ENCODE data around the gene RABGAP1L. TPM values are rescaled to one million over a fixed set of nuclear protein-coding genes. Genes with fewer than 3 reads are reported as not detected.
"Not testable (repeated sequence)": the region's sequence is repeated elsewhere in the genome, so short reads cannot be mapped to it uniquely, and the experiment has no call there.

RABGAP1L gene
- polyA plus RNA-seq, 3 donors = 23.9 to 38.1 (median 27.8) TPM

GRCh38 chr1:174800216-174800851 lies 641.0 kb downstream of the RABGAP1L start:
- DNase-seq = peak; percentile 2

- no peak for DNase-seq
Measured at GRCh38 chr1:174800876-174801275, 641.6 kb downstream of the RABGAP1L start.

GRCh38 chr1:174809755-174810280 lies 650.5 kb downstream of the RABGAP1L start:
- no peak for DNase-seq

GRCh38 chr1:174812016-174812415 lies 652.7 kb downstream of the RABGAP1L start:
- DNase-seq = no peak

GRCh38 chr1:174812656-174813055 lies 653.3 kb downstream of the RABGAP1L start:
- no peak for DNase-seq

GRCh38 chr1:174815036-174815435 lies 655.7 kb downstream of the RABGAP1L start:
- no peak for DNase-seq

GRCh38 chr1:174815474-174815908 lies 656.2 kb downstream of the RABGAP1L start:
- DNase-seq = no peak

- DNase-seq = not testable (repeated sequence)
Measured at GRCh38 chr1:174816621-174817020, 657.3 kb downstream of the RABGAP1L start.

GRCh38 chr1:174818014-174818616 lies 658.8 kb downstream of the RABGAP1L start:
- DNase-seq = no peak

GRCh38 chr1:174818951-174819350 lies 659.6 kb downstream of the RABGAP1L start:
- DNase-seq = no peak

GRCh38 chr1:174819596-174819995 lies 660.3 kb downstream of the RABGAP1L start:
- no peak for DNase-seq

GRCh38 chr1:174825127-174825526 lies 665.8 kb downstream of the RABGAP1L start:
- DNase-seq = no peak

- DNase-seq = no peak
Measured at GRCh38 chr1:174825806-174826205, 666.5 kb downstream of the RABGAP1L start.

GRCh38 chr1:174828264-174828663 lies 668.9 kb downstream of the RABGAP1L start:
- no peak for DNase-seq

- DNase-seq = no peak
Measured at GRCh38 chr1:174829990-174830389, 670.7 kb downstream of the RABGAP1L start.

- DNase-seq = no peak
Measured at GRCh38 chr1:174836543-174836942, 677.2 kb downstream of the RABGAP1L start.

GRCh38 chr1:174837386-174837785 lies 678.1 kb downstream of the RABGAP1L start:
- no peak for DNase-seq

- no peak for DNase-seq
Measured at GRCh38 chr1:174839211-174839610, 679.9 kb downstream of the RABGAP1L start.

- DNase-seq = no peak
Measured at GRCh38 chr1:174841747-174842146, 682.4 kb downstream of the RABGAP1L start.

- not testable (repeated sequence) for DNase-seq
Measured at GRCh38 chr1:174848593-174849560, 689.6 kb downstream of the RABGAP1L start.

- no peak for DNase-seq
Measured at GRCh38 chr1:174850726-174851125, 691.4 kb downstream of the RABGAP1L start.

- no peak for DNase-seq
Measured at GRCh38 chr1:174858301-174858700, 699.0 kb downstream of the RABGAP1L start.

Data from renal pelvis (tissue), 4 donors.